KBM-7 (cell line): ENCODE results near the gene PTH1R.

Experiments
- DNase-seq: peaks from one replicate; pipeline ENCODE4 v3.0.0-alpha.2; 2015
- in situ Hi-C: fragments of 300-500 bp; cut with MboI; formaldehyde crosslinking; loops from 2 replicates; pipeline ENCODE4 v1.14.3; 2020; ENCODE audit warnings: low sequenced_read_pairs, low pct_unique_long_range_greater_than_20kb, mixed read lengths

The PTH1R gene

DNA sequence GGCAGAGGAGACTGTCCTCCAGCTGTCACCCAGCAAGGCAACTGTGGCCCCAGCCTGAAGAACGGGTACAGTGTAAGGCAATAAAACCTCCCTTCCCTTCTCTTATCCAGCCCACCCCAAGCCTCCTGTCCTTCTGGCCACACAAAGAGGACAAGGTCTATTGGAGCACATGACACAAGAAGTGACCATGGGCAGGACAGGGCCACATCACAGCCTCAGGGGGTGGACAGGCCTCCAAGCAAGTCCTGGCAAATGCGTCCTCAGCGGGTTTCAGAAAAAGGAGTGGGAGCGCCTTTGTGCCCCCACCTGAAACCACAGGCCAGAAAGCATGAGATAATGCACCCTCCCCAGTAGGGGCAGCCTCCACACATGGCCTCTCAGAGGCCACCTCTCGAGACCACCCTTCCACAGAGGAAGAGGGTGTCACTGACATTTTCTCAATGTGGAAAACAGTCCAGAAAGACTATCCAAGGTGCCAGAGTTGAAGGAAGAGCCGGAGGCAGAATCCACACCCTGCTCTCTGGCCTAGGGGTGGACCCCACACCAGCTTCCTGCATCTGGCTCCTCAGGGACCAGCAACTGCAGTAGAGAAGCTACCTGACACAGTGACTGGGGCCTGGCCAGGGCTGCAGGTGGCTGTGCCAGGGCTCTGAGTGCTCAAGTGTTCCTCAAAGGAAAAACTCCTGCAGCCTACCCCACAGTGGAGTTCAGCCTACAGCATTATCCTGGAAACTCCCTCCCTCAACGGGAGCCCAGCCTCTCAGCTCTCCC is 55.1 kb downstream of the PTH1R start:
- in situ Hi-C loops: no loop called here
- no peak for DNase-seq

DNA sequence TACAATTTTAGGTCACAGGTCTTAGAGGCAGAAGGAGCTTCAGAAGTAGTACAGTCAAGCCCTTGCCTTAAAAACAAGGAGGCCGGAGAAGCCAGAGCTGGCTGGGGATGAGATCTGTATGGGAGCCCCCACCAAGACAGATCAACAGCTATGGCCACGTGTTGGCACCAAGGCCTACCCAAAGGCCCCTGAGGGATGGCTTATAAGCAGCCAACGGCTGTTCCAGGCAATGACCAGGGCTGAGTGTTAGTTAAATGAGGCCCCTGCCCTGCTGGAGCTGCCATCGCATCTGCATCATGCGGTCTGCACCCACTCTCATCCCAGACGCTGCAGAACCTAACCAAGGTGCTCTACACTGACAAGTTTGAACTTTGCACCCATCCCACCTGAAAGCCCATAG is 55.7 kb downstream of the PTH1R start:
- in situ Hi-C loops: no loop called here

DNA sequence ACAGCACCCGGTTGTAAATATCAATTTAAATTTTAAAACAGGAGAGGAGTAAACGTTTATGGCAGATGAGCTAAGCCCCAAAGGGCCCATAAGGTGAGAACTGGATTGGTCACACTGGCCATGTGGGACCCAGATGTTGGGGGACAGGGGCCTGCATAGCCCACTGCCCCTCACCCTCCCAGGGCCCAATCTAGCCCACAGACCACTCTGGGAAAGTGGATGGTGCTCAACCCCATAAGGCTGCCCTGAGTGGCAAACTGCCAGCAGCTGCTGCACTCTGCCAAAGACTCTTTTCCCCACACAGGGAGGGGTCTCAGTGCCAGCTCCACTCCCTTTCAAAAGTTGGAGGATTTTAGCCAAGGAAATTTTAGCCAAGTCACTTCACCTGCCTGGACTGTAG is 56.6 kb downstream of the PTH1R start:
- no peak for DNase-seq
- in situ Hi-C loops: no loop called here

More for the DNA sequence above, 55.7 kb downstream of the PTH1R start:
- no peak for DNase-seq

DNA sequence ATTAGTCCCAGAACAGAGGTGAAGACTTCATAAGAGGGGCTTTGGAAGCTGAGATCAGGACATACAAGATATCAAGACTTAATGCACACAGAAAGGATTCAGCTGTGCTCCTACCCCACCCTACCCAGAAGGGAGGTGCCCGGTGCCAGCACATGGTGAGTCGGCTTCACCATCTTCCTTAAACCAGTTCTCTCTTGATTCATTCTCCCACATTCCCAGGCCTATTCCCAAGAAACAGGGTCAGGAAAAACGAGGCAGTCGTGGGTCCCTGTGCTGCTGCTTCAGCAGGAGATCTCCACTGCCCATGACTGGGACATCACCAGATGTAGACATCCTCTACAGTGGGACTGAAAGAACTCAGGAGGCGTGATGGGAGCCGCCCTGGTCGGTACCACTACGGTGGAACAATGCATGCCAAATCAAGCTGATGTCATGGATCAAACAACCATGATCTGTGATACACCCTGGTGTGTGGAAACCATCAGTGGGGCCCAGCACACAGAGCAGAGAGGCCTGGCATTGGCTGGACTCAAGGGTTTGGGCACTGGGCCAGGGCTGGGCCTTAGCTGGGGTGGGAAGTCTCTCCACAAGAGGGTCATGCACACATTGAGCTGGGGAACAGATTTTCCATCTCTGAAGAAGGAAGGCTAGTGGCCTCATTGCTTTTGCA is 57.1 kb downstream of the PTH1R start:
- in situ Hi-C loops: no loop called here
- DNase-seq: no peak

DNA sequence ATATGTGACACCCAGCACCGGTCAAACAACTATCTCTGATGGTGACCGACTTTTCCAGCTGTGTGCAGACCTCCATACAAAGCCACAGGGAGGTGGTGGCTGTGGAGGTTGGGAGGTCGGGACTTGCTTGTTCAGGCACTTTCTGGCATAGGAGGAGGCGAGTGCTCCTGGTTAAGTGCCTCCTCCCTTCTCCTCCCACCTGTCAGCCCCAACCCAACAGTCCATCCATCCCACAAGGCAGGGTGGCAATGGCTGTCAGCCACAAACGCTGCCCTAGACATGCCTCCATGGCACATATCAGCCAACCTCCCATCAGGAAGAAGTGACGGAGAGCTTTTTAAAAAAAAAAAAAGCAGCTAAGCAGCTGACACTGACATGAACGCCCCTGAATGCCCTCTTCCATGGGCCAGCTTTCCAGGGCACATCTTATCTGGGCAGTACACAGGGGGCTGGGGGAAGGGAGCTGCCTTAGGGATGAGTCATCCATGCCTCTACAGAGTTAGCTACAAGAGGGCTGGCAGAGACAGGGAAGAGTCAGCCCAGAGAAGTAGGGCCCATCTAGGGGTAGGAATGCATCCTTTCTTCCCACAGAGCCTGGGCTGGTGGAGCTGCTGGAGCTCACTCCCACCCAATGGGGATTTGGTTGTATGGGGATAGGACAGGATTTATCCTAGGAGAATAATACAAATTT is 57.8 kb downstream of the PTH1R start:
- in situ Hi-C loops: no loop called here
- no peak for DNase-seq

DNA sequence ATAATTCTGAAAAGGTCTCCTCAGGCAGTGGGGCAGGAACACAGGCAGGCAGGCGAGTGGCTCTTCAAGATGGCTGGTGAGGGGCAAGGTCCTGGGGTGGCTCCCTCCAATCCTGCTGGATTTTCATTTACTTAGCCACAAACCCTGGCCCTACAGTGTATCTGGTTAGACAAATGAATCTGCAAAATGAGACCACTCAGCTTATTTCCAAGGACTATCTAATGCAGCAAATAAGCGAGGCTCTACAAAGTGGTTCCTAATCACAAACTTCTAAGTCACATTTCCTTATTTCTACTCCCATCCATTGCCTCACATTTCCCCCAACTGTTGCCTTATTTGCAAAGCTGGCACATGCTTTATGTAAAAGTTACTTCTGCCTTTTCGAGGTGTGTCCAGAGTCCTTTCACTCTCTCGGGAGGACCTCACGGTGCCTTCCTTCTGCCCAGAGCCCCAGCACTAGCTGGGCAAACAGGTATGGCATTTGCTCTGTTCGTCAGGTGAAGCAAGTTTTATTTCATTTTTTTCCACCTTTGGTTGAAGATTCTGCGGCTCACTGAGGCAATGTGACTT is 58.6 kb downstream of the PTH1R start:
- in situ Hi-C loops: no loop called here
- DNase-seq: no peak

DNA sequence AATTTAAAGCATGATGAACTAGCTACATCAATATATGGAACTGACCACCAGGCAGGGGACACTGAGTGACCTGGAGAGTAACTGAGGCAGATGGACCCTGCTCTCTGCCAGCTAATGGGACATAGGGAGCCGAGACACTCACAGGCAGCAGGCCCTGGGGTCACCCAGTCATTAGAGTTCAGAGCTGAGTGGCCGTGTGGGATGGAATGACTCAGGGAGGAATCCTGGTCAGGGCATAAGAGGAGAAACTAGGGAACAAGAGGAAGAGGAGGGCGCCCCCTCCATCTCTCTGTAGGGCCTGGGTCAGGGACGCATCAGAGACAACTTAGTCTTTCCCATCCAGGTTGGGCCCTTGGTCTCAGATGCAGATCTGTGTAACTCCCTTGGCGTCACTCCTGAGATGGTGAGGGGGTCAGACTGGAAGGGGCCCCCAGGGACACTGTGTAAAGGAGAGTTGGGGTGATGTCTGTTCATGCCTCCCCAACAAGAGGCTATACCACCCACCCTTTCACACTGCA is 59.3 kb downstream of the PTH1R start:
- DNase-seq: no peak
- in situ Hi-C loops: no loop called here

DNA sequence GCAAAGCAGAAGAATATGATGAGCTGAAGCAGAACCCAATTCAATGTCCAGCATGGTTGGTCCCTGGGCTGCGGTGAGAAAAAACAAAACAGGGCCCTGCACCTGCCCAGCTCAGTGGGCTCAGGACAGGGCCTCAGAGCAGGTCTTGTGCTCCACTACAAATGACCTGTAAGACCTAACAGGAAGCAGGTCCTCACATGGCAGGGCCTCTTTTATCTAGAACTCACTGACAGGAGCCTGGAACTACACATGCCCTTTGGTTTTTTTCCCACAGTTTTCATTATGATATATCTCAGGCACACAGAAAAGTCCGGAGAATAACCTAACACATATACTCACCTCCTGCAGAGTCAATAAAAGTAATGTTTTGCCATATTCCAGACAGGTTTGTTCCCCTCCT is 60.6 kb downstream of the PTH1R start:
- in situ Hi-C loops: no loop called here
- no peak for DNase-seq

DNA sequence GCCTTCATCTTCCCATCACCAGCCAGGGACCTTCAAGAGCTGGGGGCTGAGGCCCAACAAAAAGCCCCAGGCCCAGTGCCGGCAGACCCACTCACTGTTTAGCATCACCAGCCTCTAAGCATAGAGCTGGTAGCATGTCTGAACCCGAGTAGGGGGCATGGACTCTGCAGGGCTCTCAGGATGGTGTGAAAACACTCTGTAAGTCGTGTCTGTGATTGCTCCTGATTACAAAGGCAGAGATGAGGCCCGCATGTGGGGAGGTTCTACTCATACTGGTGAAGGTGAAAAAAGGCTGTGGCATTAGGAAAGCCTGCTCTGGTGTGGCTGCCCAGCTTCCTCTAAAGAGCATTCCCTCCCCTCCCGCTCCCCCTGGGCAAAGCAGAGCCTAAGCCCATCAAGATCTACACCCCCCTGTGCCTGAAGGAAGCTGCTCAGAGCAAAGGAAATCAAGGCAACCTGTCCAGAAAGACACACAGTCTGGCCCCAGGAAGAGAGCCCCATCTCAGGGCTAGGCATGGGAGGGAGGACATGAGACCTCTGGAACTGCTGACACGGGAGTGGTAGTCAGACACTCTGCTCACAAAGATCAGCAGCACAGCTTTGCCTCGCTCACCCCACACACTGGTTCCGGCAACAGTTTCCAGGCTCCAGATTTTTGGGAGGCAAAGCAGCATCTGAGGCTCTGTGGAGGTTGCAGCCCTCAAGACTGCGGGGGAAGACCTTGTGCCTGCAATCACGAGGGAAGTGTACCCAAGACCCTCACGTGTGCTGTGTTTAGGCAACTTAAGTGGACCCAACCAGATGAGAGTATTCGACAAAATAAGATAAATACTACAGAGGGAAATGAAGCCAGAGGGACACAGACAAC is 62.3 kb downstream of the PTH1R start:
- no peak for DNase-seq
- in situ Hi-C loops: no loop called here

DNA sequence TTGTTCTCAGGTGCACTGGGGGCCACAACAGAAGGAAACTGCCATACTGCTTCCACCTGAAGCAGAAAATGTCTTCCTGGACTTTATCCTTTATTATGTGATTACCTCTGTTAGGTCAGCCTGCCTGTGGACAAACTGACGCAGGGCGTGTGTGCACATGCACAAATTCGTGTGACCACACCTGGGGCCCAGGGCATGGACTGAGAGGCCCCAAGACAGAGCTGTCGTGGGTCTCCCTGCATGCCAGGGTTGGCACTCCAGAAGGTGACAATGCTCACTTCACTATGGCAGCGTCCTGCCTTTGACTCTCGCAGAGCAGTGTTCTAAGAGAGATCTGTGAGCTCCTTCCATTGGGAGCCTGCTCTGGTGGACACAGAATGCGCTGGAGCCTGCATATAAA is 64.6 kb downstream of the PTH1R start:
- in situ Hi-C loops: no loop called here
- DNase-seq: no peak

DNA sequence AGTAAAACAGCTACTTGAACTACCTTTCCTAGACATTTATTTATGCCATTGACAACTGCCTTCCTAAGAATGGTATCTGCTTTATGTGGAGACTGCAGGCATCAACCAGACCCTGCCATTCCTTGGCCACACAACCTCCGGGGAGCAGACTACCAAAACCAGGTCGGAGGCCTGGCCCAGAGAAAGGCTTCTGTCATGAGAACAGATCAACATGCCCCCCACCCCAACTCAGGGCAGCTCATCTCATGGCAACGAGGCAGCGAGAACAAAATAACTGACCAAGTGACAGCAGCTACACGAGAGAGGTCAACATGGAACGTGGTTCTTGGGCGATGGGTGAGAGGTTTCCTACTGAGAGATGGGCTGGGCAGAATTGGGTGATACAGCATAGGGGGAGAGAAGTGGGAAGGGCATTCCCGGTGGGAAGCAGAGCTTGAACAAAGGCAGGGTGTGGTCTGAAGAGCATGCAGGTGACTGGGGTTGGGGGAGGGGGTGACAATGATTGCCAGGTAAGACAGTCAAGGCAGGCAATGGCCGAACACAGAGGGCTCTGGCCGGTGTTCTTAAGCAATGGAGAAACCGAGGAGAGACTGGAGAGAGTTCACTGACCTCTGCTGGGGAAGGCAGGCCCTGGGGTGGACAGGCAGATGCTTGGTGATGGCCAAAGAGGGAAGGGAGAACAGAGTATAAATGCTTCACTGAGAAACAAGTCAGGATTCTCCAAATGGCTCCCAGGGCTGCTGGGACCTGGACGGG is 65.1 kb downstream of the PTH1R start:
- in situ Hi-C loops: no loop called here
- no peak for DNase-seq

DNA sequence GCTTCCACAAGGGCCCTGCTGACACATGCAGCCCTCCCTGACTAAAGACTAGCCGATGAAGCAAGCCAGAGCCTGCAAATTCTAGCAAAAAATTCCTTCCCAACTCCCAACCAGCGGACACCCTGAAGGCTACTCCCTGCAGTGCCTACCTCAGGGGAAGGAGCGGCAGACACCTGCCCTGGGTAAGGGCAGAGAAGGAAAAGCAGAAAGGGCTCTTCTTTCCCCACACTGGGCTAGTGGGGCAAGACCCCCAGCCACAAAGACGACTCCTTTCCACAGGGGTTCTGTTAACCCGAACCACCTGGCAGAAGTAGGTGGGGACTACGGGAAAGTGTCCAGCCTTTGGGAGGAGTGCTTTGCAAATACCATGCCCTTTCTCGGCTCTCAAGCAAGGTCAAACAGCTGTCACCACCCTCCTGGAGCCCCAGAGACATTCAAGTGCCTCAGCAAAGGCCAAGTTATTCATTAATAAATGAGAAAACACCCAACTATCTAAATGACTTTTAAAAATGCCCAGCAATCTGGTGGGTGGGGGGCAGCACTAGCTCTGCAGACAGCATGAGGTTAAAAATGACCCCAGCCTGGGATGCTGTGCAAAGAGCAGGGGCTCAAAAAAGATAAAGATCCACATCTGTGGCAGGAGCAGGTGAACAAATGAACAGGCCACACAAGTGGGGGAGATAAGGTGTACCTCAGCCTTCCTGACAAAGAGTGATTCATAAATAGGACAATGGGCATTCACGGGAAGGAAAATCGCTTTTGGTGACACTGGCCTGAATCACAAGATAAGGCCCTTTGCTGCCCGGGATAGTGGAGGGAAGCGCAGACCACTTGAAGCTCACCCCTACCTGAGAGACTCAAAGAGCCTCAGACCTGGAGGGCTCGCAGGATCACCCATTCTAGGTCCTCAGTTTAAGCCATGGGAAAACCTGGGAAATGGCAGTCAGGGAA is 66.0 kb downstream of the PTH1R start:
- no peak for DNase-seq
- in situ Hi-C loops: no loop called here

DNA sequence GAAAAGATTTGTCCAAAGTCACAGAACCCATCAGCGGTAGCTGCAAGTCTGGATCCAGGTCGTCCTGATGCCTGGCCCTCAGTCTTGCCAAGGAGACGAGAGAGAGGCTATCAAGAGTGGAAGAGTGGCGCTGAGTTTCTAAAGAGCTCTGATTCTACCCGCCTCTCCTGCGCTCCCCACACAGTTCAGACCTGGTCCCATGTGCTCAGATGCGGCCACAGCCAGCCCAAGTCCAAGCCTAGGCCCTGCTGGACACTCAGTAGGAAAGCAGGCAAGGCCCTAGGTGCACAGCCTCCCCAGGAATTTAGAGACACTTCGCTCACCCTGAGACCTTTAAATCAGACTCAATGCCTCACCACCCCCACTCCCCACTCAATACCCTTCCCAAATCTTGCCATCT is 66.7 kb downstream of the PTH1R start:
- in situ Hi-C loops: no loop called here
- no peak for DNase-seq

DNA sequence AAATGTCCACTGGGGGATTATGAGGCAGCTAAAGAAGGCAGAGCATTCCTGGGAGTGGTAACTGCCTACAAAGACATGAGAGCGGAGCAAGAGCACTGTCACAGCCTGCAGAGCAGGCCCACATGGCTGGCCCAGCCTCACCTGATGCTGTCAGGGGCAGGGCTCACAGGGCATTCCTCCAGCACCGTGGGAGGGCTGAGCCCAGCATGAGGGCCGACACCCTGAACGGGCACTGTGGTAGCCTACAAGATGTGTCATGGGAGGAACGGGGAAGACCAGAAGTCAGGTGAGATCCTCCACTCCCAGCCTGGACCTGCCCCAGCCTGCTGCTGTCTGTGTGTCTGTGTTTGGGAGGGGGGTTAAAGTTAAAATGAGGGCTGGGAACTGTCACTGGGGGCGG is 68.9 kb downstream of the PTH1R start:
- DNase-seq: no peak
- in situ Hi-C loops: no loop called here

DNA sequence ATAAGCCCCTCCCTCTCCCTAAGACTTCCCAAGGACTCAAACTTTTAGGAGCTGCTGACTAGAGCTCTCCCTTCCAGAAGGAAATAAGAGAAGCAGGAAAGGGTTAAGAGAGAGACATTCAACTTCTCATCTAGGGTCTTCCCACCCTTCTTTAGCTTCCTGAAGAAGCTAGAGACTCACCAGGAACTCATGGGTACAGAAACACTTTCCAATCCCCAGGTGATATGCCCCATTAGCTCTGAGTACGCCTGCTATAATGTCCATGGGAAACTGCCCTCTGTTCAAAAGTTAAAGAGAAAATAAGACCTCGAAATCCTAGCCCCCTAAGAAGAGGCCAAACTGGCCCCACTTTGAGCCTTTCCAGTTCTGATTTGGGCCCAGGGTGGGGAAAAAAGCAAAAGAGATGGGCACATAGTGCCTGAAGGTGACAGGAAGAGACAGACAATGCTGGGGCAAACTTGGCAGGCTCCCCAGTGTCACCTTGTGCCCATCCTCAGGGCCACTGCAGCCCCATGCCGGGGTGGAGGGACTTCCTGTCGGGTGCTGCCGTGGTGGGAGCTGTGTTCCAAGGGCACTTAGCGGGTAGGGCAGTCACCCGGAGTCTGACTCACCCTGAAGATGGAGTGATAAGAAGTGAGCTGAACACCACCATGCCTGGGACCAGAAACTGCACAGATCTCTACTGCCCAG is 69.5 kb downstream of the PTH1R start:
- no peak for DNase-seq
- in situ Hi-C loops: no loop called here

DNA sequence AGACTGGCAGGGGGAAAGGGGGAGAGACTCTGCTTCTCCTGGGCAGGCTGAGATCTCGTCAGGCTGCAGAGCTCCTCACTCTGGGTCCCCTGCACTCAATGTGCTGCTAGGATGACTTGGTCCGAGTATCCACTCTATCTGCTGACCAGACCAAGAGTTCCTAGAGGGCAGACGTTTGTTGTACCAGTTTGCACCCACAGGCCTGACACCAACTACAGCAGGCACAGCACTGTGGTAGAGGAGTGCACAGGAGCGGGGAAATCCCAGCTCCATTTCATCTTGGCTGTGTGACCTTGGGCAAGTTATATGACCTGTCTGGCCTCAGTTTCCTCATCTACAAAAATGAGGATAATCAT is 70.0 kb downstream of the PTH1R start:
- in situ Hi-C loops: no loop called here
- no peak for DNase-seq
